Mucosa of stomach (tissue), 1 donor: ENCODE measurements around the gene PMS1.

Experiments used
- H3K27me3 ChIP-seq: one replicate; pipeline ENCODE4 v1.7.0; 2013; ENCODE audit warnings: mild to moderate bottlenecking, low read length; ENCODE audit not compliant: control insufficient read depth, insufficient read depth
- H3K36me3 ChIP-seq: one replicate; pipeline ENCODE4 v1.7.0; 2013; ENCODE audit warnings: low read length; ENCODE audit not compliant: control insufficient read depth, insufficient read depth
- H3K4me1 ChIP-seq: one replicate; pipeline ENCODE4 v1.7.0; 2013; ENCODE audit warnings: mild to moderate bottlenecking, low read length; ENCODE audit not compliant: control insufficient read depth, insufficient read depth
- H3K4me3 ChIP-seq: one replicate; pipeline ENCODE4 v1.7.0; 2013; ENCODE audit warnings: low read length
- H3K9ac ChIP-seq: one replicate; pipeline ENCODE4 v1.7.0; 2013; ENCODE audit warnings: mild to moderate bottlenecking, low read length, moderate library complexity
- H3K9me3 ChIP-seq: one replicate; pipeline ENCODE4 v1.7.0; 2013; ENCODE audit warnings: mild to moderate bottlenecking, low read length, moderate library complexity; ENCODE audit not compliant: control insufficient read depth
- donor health status: Pancreatic carcinoma.

PMS1 gene

GRCh38 chr2:189913821-189914220 lies 129.6 kb downstream of the PMS1 start:
- H3K9ac ChIP-seq = no peak overlapping the region

GRCh38 chr2:189916651-189917050 lies 132.4 kb downstream of the PMS1 start:
- Histone ChIP-seq H3K9me3 (no peaks in the 10 kb centered on the region), H3K4me1 (no peaks in the 10 kb centered on the region), H3K9ac (no peak overlapping the region), H3K36me3 (no peaks in the 10 kb centered on the region), H3K27me3 (no peaks in the 10 kb centered on the region), H3K4me3 (no peak overlapping the region)

More at GRCh38 chr2:189913821-189914220, 129.6 kb downstream of the PMS1 start:
- no peaks in the 10 kb centered on the region for H3K9me3 ChIP-seq
- no peak overlapping the region for H3K4me3 ChIP-seq
- no peaks in the 10 kb centered on the region for H3K36me3 ChIP-seq
- no peaks in the 10 kb centered on the region for H3K4me1 ChIP-seq
- H3K27me3 ChIP-seq = no peaks in the 10 kb centered on the region
